Epithelial cell of prostate (primary cell): ENCODE measurements around the gene MRPL40.
A peak's percentile ranks its signal among the peaks of the same experiment; 100 is the strongest.
"Not testable (repeated sequence)": the region's sequence is repeated elsewhere in the genome, so short reads cannot be mapped to it uniquely, and the experiment has no call there.

ENCODE experiments used
- DNase-seq: peaks from one replicate; pipeline ENCODE4 v3.0.0-alpha.2; 2011; ENCODE audit warnings: low read depth, low spot score
- H3K27ac ChIP-seq: fragments of 450-650 bp; 2 replicates; pipeline ENCODE4 v1.5.1; 2017; ENCODE audit warnings: mild to moderate bottlenecking

MRPL40 gene

GRCh38 chr22:19436444-19437161, 4.3 kb downstream of the MRPL40 start:
- not testable (repeated sequence) for DNase-seq, H3K27ac ChIP-seq

- H3K27ac ChIP-seq: no peak overlapping the region
- no peak for DNase-seq
Observed at GRCh38 chr22:19438298-19438697, 6.0 kb downstream of the MRPL40 start.

DNA sequence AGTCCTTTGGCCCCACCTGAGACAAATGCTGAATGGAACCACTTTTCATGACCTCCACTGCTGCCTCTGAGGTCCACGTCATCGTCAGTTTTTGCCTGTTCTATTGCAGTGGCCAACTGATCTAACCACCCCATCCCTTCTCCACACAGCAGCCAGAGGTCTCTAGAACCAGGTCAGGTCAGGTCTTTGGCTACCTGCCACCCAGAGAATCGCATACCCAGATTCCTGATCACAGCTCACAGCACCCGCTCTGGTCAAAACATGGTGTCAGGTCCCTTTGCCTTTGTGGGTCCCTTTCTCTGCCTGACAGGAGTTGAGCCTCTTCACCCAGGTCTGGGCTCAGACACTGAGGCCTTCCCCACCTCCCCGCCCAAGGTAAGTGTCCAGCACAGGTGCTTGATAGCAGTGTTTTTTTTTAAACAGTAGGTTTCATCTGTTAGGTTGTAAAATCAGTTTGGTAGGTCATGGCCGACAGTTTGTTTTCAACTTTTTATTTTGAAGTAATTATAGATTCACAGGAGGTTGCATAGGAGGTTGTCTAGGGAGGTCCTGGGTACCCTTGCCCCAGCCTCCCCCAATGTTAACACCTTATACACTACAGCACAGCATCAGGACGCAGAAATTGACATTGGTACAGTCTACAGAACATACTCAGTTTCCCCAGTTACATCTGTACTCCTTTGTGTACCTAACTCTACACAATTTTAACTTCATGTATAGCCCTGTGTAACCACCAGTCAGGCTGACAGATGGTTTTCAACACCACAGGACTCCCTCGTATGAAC, 8.3 kb downstream of the MRPL40 start:
- no peak for DNase-seq
- H3K27ac ChIP-seq: no peak overlapping the region

- no peak overlapping the region for H3K27ac ChIP-seq
- no peak for DNase-seq
Observed at GRCh38 chr22:19442166-19442565, 9.8 kb downstream of the MRPL40 start.

DNA sequence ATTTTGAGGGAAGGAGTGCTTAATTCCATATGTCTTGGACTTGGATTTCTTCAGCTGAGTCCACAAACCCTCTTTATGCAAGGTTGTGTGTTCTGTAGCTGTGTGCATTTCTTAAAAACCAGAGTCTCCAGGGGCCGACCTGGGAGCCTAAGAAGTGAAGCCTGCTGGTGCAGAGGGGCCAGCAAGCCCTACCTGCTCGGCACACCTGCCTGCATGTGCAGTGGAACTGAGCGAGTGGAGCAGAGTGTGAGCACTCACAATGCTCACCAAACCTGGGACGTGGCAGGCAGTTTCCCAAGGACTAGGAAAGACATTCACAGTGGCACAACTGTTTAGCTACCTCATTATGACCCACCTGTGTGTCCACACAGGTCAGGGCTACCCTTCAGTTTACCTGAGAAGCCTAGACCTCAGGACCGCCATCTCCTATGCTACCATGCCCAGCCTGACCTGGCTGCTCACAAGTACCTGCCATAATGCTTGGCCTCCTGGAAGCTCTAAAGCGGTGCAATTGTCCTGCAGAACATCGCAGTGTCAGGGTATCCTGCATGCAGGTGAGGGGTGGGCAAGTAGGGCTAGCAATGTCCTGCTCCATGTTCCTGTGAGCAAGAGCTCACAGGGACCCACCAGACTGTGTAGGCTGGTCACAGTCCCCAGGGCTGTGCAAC, 11.3 kb downstream of the MRPL40 start:
- no peak overlapping the region for H3K27ac ChIP-seq

DNA sequence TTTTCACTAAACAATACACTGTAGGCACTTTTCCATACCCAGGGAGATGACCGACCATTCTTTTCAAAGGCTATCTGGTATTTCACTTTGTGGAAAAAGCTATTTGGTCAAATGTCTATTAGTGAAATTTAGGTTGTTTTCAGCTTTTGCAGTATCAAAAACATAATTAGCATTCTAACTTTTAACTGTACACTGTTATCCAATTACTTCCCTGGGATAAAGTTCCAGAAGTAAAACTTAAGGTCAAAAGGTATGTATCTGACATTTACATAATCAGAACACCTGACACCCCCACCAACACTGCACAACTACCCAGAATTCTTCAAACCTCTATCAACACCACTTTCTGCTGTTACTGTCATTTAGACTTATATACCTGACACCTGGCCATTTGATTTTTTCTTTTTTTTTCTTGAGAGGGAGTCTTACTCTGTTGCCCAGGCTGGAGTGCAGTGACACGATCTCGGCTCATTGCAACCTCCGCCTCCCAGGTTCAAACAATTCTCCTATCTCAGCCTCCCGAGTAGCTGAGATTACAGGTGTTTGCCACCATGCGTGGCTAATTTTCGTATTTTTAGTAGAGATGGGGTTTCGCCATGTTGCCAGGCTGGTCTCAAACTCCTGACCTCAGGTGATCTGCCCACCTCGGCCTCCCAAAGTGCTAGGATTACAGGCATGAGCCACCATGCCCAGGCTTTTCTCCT, 13.1 kb downstream of the MRPL40 start:
- DNase-seq, H3K27ac ChIP-seq: not testable (repeated sequence)

More for the DNA sequence above, 11.3 kb downstream of the MRPL40 start:
- no peak for DNase-seq

GRCh38 chr22:19446603-19447329, 14.4 kb downstream of the MRPL40 start:
- no peak for DNase-seq
- H3K27ac ChIP-seq: peak overlapping the region; percentile 82

- peak; percentile 66 for DNase-seq
- peak within 1 kb of the TSS; percentile 82 for H3K27ac ChIP-seq
Observed at GRCh38 chr22:19447330-19448075, 15.2 kb downstream of the MRPL40 start, which contains the start of gene C22orf39. Gene C22orf39 (minus strand): TSS chr22:19447711. CDS start chr22:19447688, 23 bp downstream.

DNA sequence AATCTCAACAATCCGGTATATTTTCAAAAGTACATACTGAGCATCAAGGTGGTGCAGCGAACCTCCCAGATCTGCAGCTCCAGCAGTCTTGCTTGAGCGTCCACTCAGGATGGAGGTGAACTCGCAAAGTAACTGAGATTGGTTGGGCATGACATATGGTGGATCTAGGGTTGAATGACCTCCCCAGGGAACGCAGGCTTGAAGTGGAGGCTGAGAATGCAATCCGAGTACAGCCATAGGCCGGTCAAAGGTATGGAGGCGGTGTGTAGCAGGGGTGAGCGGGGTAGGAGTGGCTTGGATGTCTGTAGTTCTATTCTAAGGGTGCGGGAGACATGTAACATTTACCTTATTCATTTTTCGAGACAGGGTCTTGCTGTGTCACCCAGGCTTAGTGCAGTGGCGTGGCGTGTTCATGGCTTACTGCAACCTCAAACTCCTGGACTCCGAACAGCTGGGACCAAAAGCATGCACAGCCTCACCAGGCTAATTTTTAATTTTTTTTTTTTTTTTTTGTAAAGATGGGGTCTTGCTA, 15.8 kb downstream of the MRPL40 start:
- peak overlapping the region; percentile 82 for H3K27ac ChIP-seq
- no peak for DNase-seq

DNA sequence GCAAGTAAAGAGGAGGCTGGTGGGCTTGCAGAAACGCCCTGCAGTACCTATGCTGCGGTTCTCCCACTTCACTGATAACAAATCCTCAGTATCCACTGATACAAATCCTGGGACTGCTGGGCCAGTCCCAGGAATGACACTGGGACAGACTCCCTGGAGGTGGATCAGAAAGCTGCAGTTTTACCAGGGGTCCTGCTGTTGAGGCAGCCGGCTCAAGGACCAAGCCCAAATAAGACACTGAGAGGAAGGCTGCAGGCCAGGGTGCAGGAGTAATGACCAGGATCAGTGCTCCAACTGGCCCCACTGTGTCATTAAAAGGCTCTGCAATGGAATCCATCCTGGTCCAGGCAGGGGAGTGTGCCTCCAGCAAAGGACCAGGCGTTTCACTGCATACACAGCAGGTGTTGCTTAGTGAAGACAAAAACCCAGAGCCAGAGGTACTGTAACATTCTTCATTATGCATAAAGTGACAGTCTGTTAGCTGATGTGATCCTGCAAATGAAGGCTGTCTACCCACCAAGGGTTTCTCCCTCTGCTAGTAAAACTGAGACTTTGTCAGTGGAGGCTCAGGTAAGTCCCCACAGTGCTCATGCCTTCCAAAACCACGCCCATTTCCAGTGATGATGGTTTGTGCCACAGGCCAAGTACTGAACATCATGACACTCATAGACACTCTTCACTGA, 16.5 kb downstream of the MRPL40 start:
- no peak for DNase-seq
- no peak overlapping the region for H3K27ac ChIP-seq

DNA sequence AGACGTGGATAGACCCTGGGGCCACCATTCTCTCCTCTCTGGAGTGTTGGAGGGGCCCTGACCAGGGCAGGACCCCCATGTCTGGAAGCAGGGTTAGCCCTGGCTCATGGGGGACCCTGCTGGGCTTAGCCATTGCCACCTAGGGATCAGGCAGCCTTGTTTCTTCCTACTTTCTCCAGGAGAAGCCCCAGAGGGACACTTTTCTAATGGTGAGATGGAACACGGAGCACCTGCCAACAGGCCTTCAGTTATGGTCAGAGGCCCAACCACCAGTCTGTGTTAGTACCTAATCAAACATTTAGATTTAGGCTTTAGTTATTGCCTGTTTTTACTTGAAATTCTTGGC, 17.1 kb downstream of the MRPL40 start:
- no peak overlapping the region for H3K27ac ChIP-seq
- DNase-seq: no peak

GRCh38 chr22:19450363-19451175, 18.2 kb downstream of the MRPL40 start:
- H3K27ac ChIP-seq: no peak overlapping the region
- DNase-seq: no peak

- H3K27ac ChIP-seq: no peak overlapping the region
- DNase-seq: no peak
Observed at GRCh38 chr22:19451570-19451969, 19.2 kb downstream of the MRPL40 start.

DNA sequence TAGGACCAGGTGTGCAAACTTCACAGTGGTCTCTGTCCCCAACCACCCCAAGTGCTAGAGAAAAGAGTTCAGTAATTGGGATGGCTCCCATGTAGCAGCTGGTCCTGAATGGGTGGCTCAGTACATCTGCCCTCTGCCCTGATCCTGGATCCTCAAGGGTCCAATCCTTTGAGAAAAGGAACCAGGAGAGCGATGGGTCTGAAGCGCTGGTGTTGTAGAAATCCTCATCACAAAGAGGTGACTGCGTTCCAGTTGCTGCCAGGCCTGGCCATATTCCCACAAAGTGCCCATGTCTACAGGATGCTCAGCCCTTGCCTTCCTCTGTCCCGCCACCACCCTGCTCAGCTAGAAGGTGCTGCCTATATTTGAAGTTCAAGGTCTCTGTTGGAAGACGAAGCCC, 21.4 kb downstream of the MRPL40 start:
- H3K27ac ChIP-seq: no peak overlapping the region
- no peak for DNase-seq

- DNase-seq: no peak
- no peak overlapping the region for H3K27ac ChIP-seq
Observed at GRCh38 chr22:19454156-19454555, 21.8 kb downstream of the MRPL40 start.

GRCh38 chr22:19455033-19455432, 22.7 kb downstream of the MRPL40 start:
- no peak for DNase-seq
- H3K27ac ChIP-seq: no peak overlapping the region

DNA sequence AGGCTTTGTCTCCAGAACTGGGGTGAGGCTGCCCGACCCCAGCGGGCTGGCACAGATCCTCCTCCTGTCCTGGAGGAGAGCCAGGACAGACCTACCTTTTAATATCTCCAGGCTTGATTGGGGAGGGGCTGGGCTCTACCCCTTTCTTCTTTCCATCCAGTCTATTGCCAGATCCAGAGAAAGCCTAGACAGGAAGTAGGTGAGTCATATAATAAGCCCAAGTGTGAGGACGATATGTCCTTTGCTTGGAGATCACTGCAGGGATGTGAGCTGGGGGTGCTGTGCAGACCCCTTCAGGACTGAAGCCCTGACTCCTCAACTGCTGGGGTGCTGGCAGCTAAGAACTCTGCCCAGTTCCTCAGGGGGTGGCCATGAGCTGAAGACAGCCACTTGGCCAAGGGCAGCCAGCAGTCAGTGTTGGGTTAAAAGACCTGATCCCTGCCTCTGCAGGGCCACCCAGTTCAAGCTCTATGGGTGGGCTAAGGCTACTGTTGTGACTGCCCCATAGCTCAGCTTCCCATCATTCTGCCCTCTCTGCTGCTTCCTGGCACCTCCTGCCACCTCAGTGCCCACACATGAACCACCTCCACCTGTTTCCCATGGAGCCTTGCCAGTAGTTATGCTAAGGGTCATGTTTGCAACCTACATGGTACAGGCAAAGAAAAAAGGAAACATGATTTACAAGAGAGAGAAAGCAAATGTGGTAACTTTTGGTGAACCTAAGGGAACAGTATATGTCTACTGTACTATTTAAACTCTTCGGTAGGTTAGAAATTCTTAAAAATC, 23.4 kb downstream of the MRPL40 start:
- H3K27ac ChIP-seq: no peak overlapping the region
- DNase-seq: no peak
